ENCODE measurements around the gene STH.
A peak's percentile ranks its signal among the peaks of the same experiment; 100 is the strongest.

STH gene

GRCh38 chr17:46046957-46047356, 47.9 kb downstream of the STH start:
- DNase-seq (ENCODE audit: low read depth in 2 of 2), result peak; percentile 23 to 28

- no peak for DNase-seq (ENCODE audit: low read depth in 2 of 2)
Observed at GRCh38 chr17:46047398-46047797, 48.3 kb downstream of the STH start.

- no peak for DNase-seq (ENCODE audit: low read depth in 2 of 2)
Observed at GRCh38 chr17:46047856-46048255, 48.8 kb downstream of the STH start.
